SHP77 (cell line): Measurements from ENCODE around the gene TMEM52.

ENCODE experiments used
- DNase-seq, 2 experiments: peaks; one replicate each; lab custom pipeline; 2025; lab: John Stamatoyannopoulos, UW

TMEM52 gene

DNA sequence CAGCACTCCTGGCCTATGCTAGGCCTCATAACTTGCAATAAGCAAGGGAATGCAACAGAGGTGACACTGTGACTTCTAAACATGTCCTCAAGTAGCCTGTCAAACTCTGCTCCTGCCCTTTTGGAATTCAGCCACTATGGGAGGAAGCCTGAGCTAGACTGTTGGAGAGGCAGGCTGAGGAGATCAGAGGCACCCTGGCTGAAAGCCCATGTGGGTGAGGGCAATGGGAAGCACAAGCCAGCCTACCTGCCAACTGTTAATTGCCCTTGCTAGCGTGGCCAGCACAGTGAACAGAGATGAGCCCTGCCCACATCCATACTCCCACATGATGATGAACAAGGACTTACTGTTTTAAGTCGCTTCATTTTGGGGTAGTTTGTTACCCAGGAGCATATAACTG, 45.9 kb downstream of the TMEM52 start:
- DNase-seq: no peak

DNA sequence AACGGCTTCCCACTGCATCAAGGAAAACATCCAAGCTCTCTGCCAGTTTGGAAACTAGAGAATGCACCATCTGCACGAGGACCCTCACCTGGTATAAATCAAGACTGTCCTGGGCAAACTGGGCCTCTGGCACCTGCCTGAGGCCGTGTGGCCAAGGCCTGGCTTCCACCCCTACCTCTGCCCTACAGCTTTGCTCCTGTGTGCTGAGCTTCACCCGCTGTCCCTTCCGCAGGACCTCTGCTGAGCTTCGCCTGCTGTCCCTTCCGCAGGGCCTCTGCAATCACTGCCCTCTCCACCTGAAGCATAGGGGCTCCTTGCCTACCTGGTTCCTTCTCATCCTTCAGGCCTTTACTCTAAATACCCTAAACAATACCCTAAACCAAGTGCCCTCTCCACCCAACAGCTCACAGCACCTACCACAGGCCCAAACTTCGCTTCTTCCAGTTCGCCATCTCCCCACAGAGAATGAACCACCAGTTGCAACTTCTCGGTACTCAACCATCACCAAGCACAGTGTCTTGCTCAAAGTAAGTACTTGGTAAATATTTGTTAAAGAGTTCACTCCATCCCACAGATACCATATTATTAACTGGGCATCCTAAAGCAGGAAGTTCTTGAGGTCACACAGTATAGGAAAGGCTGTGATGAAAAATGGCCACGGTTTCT, 46.6 kb downstream of the TMEM52 start:
- DNase-seq: no peak

DNA sequence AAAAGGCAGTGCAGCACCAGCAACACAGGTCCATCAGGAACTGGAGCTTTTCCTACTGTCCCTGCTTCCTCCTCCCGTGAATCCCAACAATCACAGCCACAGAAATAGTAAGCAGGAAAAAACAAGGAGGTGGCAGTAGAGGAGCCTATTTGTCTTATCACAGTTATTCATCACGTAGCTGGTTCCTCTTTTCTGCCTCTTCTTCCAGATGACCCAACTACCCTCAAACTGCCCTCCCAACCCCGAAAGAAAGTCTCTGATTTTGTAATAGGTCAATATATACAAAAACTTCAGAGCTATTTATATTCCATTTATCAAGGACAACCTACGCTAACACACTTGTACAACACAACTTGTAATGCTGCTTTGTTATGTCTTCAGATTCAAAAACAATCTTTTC, 49.6 kb downstream of the TMEM52 start:
- no peak for DNase-seq
